Left ventricle myocardium inferior (tissue), 1 donor: ENCODE data around the gene RASSF4. TPM values are rescaled to one million over a fixed set of nuclear protein-coding genes. Genes with fewer than 3 reads are reported as not detected.
A peak's percentile ranks its signal among the peaks of the same experiment; 100 is the strongest.

Source experiments
- DNase-seq: peaks from one replicate; pipeline ENCODE4 v3.0.0-alpha.2; 2020
- H3K27ac ChIP-seq: fragments of 200-600 bp; replicated peaks from 2 replicates; pipeline ENCODE4 v1.8.0; 2021
- H3K27me3 ChIP-seq: fragments of 200-600 bp; 2 replicates; pipeline ENCODE4 v1.8.0; 2021; ENCODE audit warnings: low read depth
- H3K36me3 ChIP-seq: fragments of 200-600 bp; 2 replicates; pipeline ENCODE4 v1.8.0; 2021
- H3K4me1 ChIP-seq: fragments of 200-600 bp; 2 replicates; pipeline ENCODE4 v1.8.0; 2021
- H3K4me3 ChIP-seq: fragments of 200-600 bp; 2 replicates; pipeline ENCODE4 v1.8.0; 2021; ENCODE audit warnings: mild to moderate bottlenecking, moderate library complexity
- H3K9me3 ChIP-seq: fragments of 200-600 bp; replicated peaks from 2 replicates; pipeline ENCODE4 v1.8.0; 2021
- intact Hi-C: fragments of 100-400 bp; cut with micrococcal nuclease; formaldehyde crosslinking; loops from one replicate; pipeline ENCODE4 v1.11.0; 2022
- total RNA-seq: library from RNA; stranded (reverse); fragmentation: NEBNext Ultra II Directional; extraction: Animal tissue kit (Norgen Biotek cat#: 25700); gene quantifications from one replicate; pipeline ENCODE4 v1.2.1, GENCODE V29; 2021
- TF ChIP-seq, protein P1 (sequence below): fragments of 200-600 bp; IDR thresholded peaks from 2 replicates; pipeline ENCODE4 v1.8.0; 2021; ENCODE audit warnings: antibody characterized with exemption, mild to moderate bottlenecking, borderline replicate concordance
- donor health status: DM: no; HTN: yes; CAD: no; lungs with severe emphysema.

The RASSF4 gene
- total RNA-seq, 1 donor from 2014 or later: 103 TPM

DNA sequence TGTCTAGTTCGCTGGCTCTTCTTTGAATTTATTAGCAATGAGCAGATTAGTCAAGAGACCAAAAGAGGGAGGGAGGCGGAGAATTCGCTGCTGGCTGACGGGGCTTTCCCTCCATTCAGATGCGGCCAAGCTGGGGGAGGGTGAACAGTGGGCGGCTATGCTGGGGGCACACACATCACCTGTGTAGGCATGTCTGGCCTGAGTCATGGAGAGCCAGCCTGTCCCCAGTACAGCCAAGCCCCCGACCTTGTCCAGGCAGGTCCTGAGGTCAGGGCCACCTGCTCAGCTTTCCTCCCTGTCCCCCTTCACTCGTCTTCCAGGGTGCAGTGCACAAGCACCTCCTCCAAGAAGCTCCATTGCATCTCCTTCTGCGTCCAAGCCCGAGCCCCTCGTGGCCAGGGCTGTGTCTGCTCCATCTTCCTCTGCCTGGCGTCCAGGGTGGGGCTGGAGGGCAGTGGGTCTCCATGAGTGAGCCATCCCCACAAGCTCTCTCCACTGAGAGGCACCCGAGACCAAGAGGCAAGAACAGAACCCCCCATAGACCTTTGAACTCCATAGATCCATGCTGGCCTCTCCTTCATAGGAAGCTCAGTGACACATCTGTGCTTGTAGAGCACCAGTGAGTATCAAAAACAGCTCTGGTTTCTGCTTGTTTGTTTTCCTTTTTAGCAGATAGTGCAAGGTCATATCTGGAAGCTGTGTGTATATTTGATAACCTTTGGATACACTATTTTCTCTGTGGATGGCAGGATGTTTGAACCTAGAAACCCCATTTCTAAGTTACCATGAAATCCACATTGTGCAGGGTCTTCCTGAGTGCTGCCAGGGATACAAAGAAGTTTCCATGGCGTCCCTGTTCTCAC, 20.9 kb downstream of the RASSF4 start:
- Histone ChIP-seq H3K4me1 (peaks cover 100% of the 10 kb centered on the region), H3K27ac (peak overlapping the region; percentile 96), H3K4me3 (peak overlapping the region; percentile 90), H3K27me3 (no peaks in the 10 kb centered on the region), H3K36me3 (peaks cover 54% of the 10 kb centered on the region), H3K9me3 (no peaks in the 10 kb centered on the region)
- TF ChIP-seq, protein P1, sequence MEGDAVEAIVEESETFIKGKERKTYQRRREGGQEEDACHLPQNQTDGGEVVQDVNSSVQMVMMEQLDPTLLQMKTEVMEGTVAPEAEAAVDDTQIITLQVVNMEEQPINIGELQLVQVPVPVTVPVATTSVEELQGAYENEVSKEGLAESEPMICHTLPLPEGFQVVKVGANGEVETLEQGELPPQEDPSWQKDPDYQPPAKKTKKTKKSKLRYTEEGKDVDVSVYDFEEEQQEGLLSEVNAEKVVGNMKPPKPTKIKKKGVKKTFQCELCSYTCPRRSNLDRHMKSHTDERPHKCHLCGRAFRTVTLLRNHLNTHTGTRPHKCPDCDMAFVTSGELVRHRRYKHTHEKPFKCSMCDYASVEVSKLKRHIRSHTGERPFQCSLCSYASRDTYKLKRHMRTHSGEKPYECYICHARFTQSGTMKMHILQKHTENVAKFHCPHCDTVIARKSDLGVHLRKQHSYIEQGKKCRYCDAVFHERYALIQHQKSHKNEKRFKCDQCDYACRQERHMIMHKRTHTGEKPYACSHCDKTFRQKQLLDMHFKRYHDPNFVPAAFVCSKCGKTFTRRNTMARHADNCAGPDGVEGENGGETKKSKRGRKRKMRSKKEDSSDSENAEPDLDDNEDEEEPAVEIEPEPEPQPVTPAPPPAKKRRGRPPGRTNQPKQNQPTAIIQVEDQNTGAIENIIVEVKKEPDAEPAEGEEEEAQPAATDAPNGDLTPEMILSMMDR: no peak
- intact Hi-C loops: no loop called here
- DNase-seq: no peak

GRCh38 chr10:44981172-44982113, 21.8 kb downstream of the RASSF4 start:
- Histone ChIP-seq H3K4me3 (peak overlapping the region; percentile 24), H3K27ac (peak overlapping the region; percentile 96), H3K36me3 (peaks cover 56% of the 10 kb centered on the region), H3K27me3 (no peaks in the 10 kb centered on the region), H3K4me1 (peaks cover 100% of the 10 kb centered on the region), H3K9me3 (no peaks in the 10 kb centered on the region)
- DNase-seq: no peak
- TF ChIP-seq, protein P1: no peak
- intact Hi-C loops: no loop called here

DNA sequence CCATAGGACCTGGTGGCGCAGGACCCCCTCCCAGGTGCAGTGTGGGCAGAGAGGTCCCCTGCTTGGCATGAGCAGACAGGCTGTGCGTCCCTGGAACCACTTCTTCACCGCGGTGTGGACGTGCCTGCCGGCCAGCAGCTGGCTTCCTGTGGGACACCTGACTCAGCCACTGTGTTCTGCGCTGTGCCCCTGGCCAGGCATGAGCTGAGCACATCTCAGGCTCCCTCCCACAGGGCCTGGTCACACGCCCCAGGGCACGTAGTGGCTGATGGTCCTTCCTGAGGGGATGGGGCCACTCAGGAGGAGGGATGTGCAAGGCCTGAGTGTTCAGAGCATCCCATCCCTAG, 22.5 kb downstream of the RASSF4 start:
- Histone ChIP-seq H3K4me3 (peak overlapping the region; percentile 24), H3K36me3 (peaks cover 56% of the 10 kb centered on the region)

GRCh38 chr10:44982496-44982895, 22.9 kb downstream of the RASSF4 start:
- Histone ChIP-seq H3K27ac (peak overlapping the region; percentile 96), H3K4me1 (peaks cover 99% of the 10 kb centered on the region), H3K4me3 (peak overlapping the region; percentile 24), H3K36me3 (peaks cover 55% of the 10 kb centered on the region), H3K9me3 (no peaks in the 10 kb centered on the region), H3K27me3 (no peaks in the 10 kb centered on the region)
- intact Hi-C loops: no loop called here
- TF ChIP-seq, protein P1: no peak
- DNase-seq: no peak

More for the DNA sequence above, 22.5 kb downstream of the RASSF4 start:
- intact Hi-C loops: no loop called here
- peaks cover 100% of the 10 kb centered on the region for H3K4me1 ChIP-seq
- peak overlapping the region; percentile 96 for H3K27ac ChIP-seq
- DNase-seq: peak; percentile 69
- H3K27me3 ChIP-seq: no peaks in the 10 kb centered on the region
- no peaks in the 10 kb centered on the region for H3K9me3 ChIP-seq
- TF ChIP-seq, protein P1: no peak

DNA sequence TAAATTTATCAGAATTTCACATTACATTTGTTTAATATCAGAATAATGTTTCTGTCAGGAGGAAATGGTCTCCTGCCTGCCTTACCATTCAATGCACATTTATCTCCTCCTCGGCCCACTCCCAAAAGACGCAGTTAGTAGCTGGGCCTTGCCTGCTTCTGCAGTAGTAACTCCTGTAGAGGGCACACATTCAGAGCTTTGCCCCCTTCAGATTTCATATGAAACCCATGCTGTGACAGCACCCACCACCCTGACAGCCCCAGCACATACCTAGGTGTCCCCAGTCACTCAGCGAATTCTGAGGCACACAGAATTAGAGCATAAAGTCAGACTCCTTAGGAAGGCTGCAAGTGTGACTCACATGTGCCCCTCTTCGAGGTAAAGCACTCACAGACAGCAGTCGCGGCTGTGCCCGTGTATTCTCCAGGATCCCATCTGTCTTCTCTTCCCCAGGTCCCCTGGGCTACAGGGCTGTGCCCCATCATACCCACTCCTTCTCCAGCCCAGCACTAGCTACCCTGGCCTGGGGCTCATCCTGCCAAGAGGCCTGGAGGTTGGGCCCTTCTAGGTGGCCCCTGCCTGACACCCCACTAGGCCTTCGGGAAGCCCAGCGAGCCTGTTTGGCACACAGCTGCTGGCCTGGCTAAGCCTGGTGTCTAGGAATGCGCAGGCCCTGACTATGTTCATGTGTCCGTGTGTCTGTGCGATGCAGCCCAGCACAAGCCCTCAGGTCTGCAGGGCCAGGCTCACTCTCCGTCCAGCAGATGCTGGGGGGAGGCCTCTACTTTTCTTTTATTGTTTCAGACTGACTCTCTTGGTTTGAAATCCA, 23.7 kb downstream of the RASSF4 start:
- TF ChIP-seq, protein P1: no peak
- Histone ChIP-seq H3K4me1 (peaks cover 91% of the 10 kb centered on the region), H3K27me3 (no peaks in the 10 kb centered on the region), H3K27ac (peak overlapping the region; percentile 96), H3K36me3 (peaks cover 54% of the 10 kb centered on the region), H3K9me3 (no peaks in the 10 kb centered on the region), H3K4me3 (no peak overlapping the region)
- intact Hi-C loops: no loop called here
- DNase-seq: no peak
